GM21390 (cell line): ENCODE results near the gene RAB34.

Source experiments
- ATAC-seq: cut with Tn5 transposase; IDR thresholded peaks from one replicate; pipeline ENCODE4 v1.9.1; 2021; ENCODE audit not compliant: unreplicated experiment

Gene RAB34

DNA sequence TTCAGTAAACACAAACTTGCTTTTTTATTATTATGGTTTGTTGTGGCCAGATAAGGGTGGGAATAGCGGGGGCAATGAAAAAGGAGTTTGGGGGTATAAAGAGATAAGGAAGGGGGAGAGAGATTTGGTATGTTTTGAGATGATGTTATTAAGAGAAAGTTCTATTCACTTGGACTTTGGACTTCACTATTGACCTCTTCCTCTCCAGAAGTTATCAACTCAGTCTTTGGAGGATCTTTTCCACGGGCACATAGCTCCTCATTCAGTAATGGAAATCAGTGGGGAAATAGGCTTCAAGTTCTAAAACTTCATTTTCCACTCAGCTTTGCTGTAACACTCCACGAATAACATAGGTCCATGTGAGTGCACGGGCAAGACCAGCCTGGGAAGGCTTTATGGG, 29.2 kb downstream of the RAB34 start:
- no peak for ATAC-seq

DNA sequence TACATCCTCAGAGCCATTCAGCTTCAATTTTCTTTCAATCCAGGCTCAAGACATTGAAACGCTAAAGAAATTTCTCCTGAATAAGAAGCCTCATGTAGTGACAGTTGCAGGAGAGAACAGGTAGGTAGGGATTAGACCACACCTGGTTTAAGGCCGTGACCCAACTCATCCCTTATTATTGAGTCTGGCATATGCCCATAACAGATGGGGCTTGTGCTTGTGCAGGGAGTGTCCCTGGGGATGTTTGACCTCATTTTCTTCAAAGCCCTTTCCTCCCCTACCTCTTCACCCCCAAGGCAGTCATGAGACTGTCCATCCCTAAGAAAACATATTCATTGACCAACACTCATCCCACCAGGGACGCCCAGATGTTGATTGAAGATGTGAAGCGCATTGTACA, 31.4 kb downstream of the RAB34 start:
- no peak for ATAC-seq

DNA sequence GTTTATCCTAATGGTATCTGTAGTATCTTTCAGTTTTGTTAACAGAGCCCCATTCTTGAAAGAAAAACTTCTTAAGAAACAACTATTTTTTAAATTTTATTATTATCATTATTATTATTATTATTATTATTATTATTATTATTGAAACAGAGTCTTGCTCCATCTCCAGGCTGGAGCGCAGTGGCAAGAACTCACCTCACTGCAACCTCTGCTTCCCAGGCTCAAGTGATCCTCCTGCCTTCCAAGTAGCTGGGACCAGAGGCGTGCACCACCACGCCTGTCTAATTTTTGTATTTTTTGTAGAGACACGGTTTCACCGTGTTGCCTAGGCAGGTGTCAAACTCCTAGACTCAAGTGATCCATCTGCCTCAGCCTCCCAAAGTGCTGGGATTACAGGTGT, 32.3 kb downstream of the RAB34 start:
- no peak for ATAC-seq

DNA sequence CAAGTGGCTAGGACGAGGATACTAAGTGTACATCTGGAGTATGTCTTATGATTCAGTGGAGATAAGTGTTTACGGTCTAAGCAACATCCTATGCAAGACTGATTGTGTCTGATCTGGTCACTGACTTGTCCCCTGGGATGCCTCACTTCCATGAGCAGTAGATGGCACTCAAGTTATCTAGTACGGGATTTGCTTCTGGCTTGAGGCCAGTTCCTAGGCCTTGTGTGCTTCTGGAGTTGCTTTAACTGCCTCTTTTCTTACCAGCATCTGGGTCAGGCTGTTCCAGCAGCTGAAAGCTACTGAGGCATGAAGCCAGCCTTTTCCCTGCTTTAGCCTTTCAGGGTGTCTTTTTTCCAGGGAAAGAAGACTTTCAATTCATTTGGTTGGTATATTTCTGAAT, 32.7 kb downstream of the RAB34 start:
- no peak for ATAC-seq

DNA sequence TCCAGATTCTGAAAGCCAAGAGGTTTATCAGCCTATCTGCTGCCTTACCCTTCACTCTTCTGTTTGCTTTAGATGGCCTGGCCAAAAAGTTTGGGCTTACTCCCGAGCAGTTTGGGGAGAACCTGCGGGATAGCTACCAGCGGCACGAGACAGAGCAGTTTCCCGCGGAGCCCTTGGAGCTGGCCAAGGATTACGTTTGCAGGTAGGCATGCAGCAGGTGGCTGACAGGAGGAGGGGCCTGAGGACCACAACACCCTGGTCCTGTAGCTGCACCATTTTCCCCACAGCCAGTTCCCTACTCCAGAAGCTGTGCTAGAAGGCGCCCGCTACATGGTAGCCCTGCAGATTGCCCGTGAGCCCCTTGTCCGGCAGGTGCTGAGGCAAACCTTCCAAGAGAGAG, 35.0 kb downstream of the RAB34 start:
- no peak for ATAC-seq

DNA sequence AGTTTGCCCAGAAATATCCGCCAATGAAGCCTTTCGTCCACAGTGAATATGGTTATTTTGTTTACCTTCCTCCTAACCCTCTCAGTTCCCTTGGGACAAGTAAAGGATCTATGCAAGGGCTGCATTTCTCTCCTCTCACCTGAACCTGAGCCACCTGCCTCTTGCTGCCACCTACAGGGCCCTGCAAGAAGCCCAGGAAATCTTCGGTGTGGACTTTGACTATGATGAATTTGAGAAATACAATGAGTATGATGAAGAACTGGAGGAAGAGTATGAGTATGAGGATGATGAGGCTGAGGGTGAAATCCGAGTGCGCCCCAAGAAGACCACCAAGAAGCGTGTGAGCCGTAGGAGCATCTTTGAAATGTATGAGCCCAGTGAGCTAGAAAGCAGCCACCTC, 41.7 kb downstream of the RAB34 start:
- ATAC-seq: no peak

DNA sequence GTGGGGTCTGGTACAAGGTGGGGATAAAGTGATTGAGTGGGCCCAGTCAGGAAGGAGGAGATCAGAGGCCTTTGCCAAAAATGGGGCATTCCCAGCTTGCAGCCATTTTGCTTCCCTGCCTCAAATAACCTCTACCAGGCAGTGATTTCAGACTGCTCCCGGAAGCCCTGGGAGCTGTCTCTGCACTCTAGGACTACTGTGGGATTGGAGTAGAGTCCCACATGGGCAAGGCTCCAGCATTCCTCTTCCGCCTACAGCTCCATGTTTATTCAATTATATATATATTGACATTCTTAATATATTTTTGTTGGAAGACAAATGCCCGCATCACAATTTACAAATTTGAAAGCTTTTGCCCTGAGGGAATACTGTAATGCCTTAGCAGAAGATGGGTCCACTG, 42.2 kb downstream of the RAB34 start:
- ATAC-seq: no peak

DNA sequence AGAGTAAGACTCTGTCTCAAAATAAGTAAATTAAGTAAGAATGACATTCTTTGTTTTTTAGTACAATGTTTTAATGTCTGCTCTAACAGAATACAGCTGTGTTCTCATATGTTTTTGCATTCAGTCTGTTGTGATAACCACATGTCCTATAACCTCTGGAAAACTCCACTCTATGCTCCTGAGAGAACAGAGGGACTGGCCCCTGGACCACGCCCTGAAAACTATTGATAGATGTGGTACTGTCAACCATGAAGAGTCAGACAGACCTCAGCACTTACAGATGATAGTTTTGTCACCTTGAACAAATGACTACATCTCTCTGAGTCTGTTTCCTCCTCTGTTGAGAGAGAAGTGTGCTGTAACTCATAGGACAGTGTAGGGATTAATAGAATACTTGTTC, 47.8 kb downstream of the RAB34 start:
- no peak for ATAC-seq

DNA sequence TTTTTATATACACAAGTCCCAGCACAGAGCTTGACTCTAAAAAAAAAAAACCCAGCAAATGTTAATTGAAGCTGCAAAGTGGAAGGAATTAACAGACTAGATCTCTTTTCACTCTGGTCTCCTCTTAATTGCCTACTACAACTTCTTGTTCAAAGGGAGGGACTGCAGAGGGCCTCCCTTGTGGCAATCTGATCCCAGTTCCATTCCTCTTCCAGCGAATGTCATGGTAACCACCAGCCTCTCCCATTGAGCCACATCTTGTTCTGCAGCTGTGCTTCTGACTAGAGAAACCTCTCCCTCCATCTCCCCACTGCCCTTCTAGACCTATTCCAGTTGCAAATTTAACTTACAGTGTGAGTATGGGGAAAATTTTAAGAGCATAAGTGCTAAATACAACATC, 49.8 kb downstream of the RAB34 start:
- ATAC-seq: no peak

DNA sequence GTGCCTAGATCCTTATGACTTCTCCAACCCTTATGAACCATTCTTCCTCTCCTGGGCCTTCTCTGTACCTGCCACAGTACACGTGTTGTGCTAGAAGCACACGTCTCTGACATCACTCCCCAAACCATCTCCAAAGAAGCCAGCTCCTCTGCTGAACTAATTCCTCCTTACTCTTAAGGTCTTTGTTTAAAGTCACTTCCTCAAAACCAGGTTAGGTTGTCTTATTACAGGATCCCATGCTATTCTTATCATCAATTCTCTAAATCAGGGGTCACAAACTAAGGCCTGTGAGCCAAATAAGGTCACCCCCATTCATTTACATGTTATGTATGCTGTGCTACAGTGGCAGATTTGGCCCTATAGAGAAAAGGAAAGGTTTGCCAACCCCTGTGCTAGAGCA, 51.7 kb downstream of the RAB34 start:
- ATAC-seq: no peak
